H1 (cell line): Measurements from ENCODE around the gene SHMT2. TPM values are rescaled to one million over a fixed set of nuclear protein-coding genes. Genes with fewer than 3 reads are reported as not detected.

ENCODE experiments used
- CTCF ChIA-PET: fragments of 300-600 bp; sonication (Branson Sonifier 250); formaldehyde crosslinking; loops from one replicate; lab custom pipeline; 2021; ENCODE audit not compliant: partially characterized antibody; lab: Charles Lee
- POLR2A ChIA-PET: fragments of 300-600 bp; sonication (Branson Sonifier 250); formaldehyde crosslinking; loops from one replicate; lab custom pipeline; 2021; ENCODE audit warnings: inconsistent platforms; ENCODE audit not compliant: partially characterized antibody; lab: Charles Lee
- DNase-seq, 2 experiments: peaks; one replicate each; pipeline versions ENCODE4 v3.0.0 to v3.0.0-alpha.2; 2010 to 2022; ENCODE audit warnings: low spot score in 2 of 2, low read depth in 1 of 2, mixed read lengths in 1 of 2
- FAIRE-seq: peaks from 2 replicates; lab custom pipeline; 2011; peaks lifted over from hg19 to GRCh38; lab: Jason Lieb, UNC
- H2AFZ ChIP-seq: 2 replicates; pipeline ENCODE4 v1.8.1; 2012; ENCODE audit warnings: low read length, inconsistent platforms
- H2AK5ac ChIP-seq: 2 replicates; pipeline ENCODE4 v1.6.1; 2013; ENCODE audit warnings: low read depth, low read length
- H2BK120ac ChIP-seq: replicated peaks from 2 replicates; pipeline ENCODE3; 2013; ENCODE audit warnings: low read depth, low read length, inconsistent platforms
- H2BK12ac ChIP-seq: 2 replicates; pipeline ENCODE4 v1.6.1; 2013; ENCODE audit warnings: low read depth, low read length
- H2BK15ac ChIP-seq: 2 replicates; pipeline ENCODE4 v1.6.1; 2013; ENCODE audit warnings: low read length
- H2BK20ac ChIP-seq: 2 replicates; pipeline ENCODE4 v1.6.1; 2013; ENCODE audit warnings: low read length
- H2BK5ac ChIP-seq: 2 replicates; pipeline ENCODE4 v1.6.1; 2013; ENCODE audit warnings: low read depth, low read length
- H3K14ac ChIP-seq: 2 replicates; pipeline ENCODE4 v1.6.1; 2013; ENCODE audit warnings: inconsistent platforms; ENCODE audit not compliant: insufficient read length
- H3K18ac ChIP-seq: 2 replicates; pipeline ENCODE4 v1.6.1; 2013; ENCODE audit warnings: low read length; ENCODE audit errors: extremely low read depth
- H3K23ac ChIP-seq: 2 replicates; pipeline ENCODE4 v1.6.1; 2013; ENCODE audit warnings: inconsistent platforms; ENCODE audit not compliant: insufficient read length
- H3K23me2 ChIP-seq: 2 replicates; pipeline ENCODE4 v1.6.1; 2013; ENCODE audit warnings: low read depth, low read length
- H3K27ac ChIP-seq: 2 replicates; pipeline ENCODE4 v1.6.1; 2011; ENCODE audit warnings: low read depth, low read length, inconsistent platforms
- H3K27me3 ChIP-seq, 4 experiments: replicated peaks in 1 of 4; 1 replicate in 1 of 4; 2 replicates in 3 of 4; pipeline versions ENCODE4 v1.6.1 to v1.8.1; 2011 to 2013; ENCODE audit warnings: low read length in 3 of 4, mild to moderate bottlenecking in 3 of 4, inconsistent platforms in 2 of 4, mixed read lengths in 2 of 4, moderate library complexity in 1 of 4; ENCODE audit not compliant: control insufficient read depth in 3 of 4, insufficient read depth in 3 of 4; ENCODE audit errors: extremely low read depth in 1 of 4
- H3K36me3 ChIP-seq, 4 experiments: 2 replicates each; pipeline versions ENCODE4 v1.6.1 to v1.8.1; 2011 to 2013; ENCODE audit warnings: mild to moderate bottlenecking in 4 of 4, low read length in 3 of 4, moderate library complexity in 2 of 4, control low read depth in 1 of 4, inconsistent platforms in 1 of 4; ENCODE audit not compliant: insufficient read depth in 4 of 4, control insufficient read depth in 2 of 4
- H3K4ac ChIP-seq: replicated peaks from 2 replicates; pipeline ENCODE3; 2013; ENCODE audit warnings: low read length, low read depth, mixed read lengths, inconsistent platforms; ENCODE audit not compliant: insufficient read length
- H3K4me1 ChIP-seq, 4 experiments: replicated peaks in 1 of 4; 1 replicate in 1 of 4; 2 replicates in 3 of 4; pipeline versions ENCODE4 v1.6.1 to v1.8.1; 2011 to 2013; ENCODE audit warnings: low read length in 3 of 4, inconsistent platforms in 2 of 4, mixed read lengths in 1 of 4; ENCODE audit not compliant: insufficient read depth in 4 of 4, control insufficient read depth in 3 of 4
- H3K4me2 ChIP-seq, 2 experiments: 2 replicates each; pipeline versions ENCODE4 v1.6.1 to v1.8.1; 2011 to 2013; ENCODE audit warnings: low read depth in 2 of 2, low read length in 2 of 2, control low read depth in 1 of 2, inconsistent platforms in 1 of 2, mild to moderate bottlenecking in 1 of 2; ENCODE audit not compliant: insufficient read depth in 1 of 2
- H3K4me3 ChIP-seq, 4 experiments: fragments of 200-600, 300-600 bp in 1 of 4; sonication (generic), shearing (Covaris generic), sonication (Bioruptor Twin) in 1 of 4; 2 replicates each; pipeline versions ENCODE4 v1.5.1 to v1.8.1; 2011 to 2016; ENCODE audit warnings: low read length in 4 of 4, low read depth in 3 of 4, control low read depth in 2 of 4, inconsistent platforms in 2 of 4, mild to moderate bottlenecking in 2 of 4, mixed read lengths in 1 of 4, moderate library complexity in 1 of 4; ENCODE audit not compliant: insufficient read depth in 2 of 4; ENCODE audit errors: extremely low read depth in 1 of 4
- H3K56ac ChIP-seq: replicated peaks from 2 replicates; pipeline ENCODE3; 2013; ENCODE audit warnings: low read depth, mild to moderate bottlenecking, mixed read lengths, low read length, inconsistent platforms; ENCODE audit not compliant: insufficient read length
- H3K79me1 ChIP-seq: 2 replicates; pipeline ENCODE4 v1.6.1; 2013; ENCODE audit warnings: low read depth, low read length, control low read depth
- H3K79me2 ChIP-seq, 2 experiments: 2 replicates each; pipeline versions ENCODE4 v1.6.1 to v1.8.1; 2012 to 2013; ENCODE audit warnings: low read length in 2 of 2, mild to moderate bottlenecking in 2 of 2, inconsistent platforms in 1 of 2; ENCODE audit not compliant: insufficient read depth in 2 of 2, control insufficient read depth in 1 of 2
- H3K9ac ChIP-seq, 4 experiments: replicated peaks in 1 of 4; 1 replicate in 1 of 4; 2 replicates in 3 of 4; pipeline versions ENCODE4 v1.6.1 to v1.8.1; 2011 to 2013; ENCODE audit warnings: low read depth in 3 of 4, low read length in 3 of 4, control low read depth in 2 of 4, mild to moderate bottlenecking in 2 of 4, moderate library complexity in 2 of 4, inconsistent platforms in 1 of 4; ENCODE audit errors: extremely low read depth in 1 of 4
- H3K9me3 ChIP-seq, 2 experiments: 2 replicates each; pipeline versions ENCODE4 v1.6.1 to v1.8.1; 2012 to 2013; ENCODE audit warnings: mild to moderate bottlenecking in 2 of 2, moderate library complexity in 2 of 2, control low read depth in 1 of 2, inconsistent platforms in 1 of 2, low read depth in 1 of 2, low read length in 1 of 2, mixed read lengths in 1 of 2; ENCODE audit not compliant: insufficient read depth in 2 of 2
- H4K20me1 ChIP-seq, 2 experiments: replicated peaks in 1 of 2; 2 replicates each; pipeline versions ENCODE3 to v1.8.1; 2011 to 2013; ENCODE audit warnings: inconsistent platforms in 2 of 2, low read length in 2 of 2, mild to moderate bottlenecking in 1 of 2; ENCODE audit not compliant: insufficient read depth in 2 of 2, control insufficient read depth in 1 of 2
- H4K5ac ChIP-seq: 2 replicates; pipeline ENCODE4 v1.6.1; 2013; ENCODE audit warnings: low read length, low read depth, mixed read lengths, inconsistent platforms; ENCODE audit not compliant: insufficient read length
- H4K8ac ChIP-seq: 2 replicates; pipeline ENCODE4 v1.8.0; 2013; ENCODE audit warnings: mild to moderate bottlenecking, moderate library complexity, low read length, inconsistent platforms; ENCODE audit not compliant: insufficient read depth; ENCODE audit errors: extremely low read depth
- H4K91ac ChIP-seq: replicated peaks from 2 replicates; pipeline ENCODE3; 2013; ENCODE audit warnings: low read length, mixed read lengths, inconsistent platforms; ENCODE audit not compliant: insufficient read length
- CBX8 ChIP-seq: fragments of 300-800, 300-1000 bp; sonication (generic); IDR thresholded peaks from 2 replicates; pipeline ENCODE4 v1.7.1; 2016; ENCODE audit warnings: low read depth, low read length, borderline replicate concordance
- SIN3A ChIP-seq, 2 experiments: IDR thresholded peaks in 1 of 2; conservative IDR thresholded peaks in 1 of 2; 2 replicates each; pipeline ENCODE4 v1.6.1; 2011 to 2012; ENCODE audit warnings: low read length in 2 of 2, improper control_type of control experiment in 1 of 2, low read depth in 1 of 2, mild to moderate bottlenecking in 1 of 2
- WGBS, 2 experiments: shearing (Covaris generic) in 1 of 2; methylation state at CpG; one replicate each; pipeline versions ENCODE4 v1.1.6 to v1.1.7; 2013 to 2015; ENCODE audit warnings: low lambda C conversion rate in 2 of 2, mixed read lengths in 2 of 2, inconsistent platforms in 1 of 2, low coverage in 1 of 2, missing lambda C conversion rate in 1 of 2; ENCODE audit not compliant: insufficient replicate concordance in 2 of 2, insufficient coverage in 1 of 2, insufficient read length in 1 of 2; ENCODE audit errors: extremely low coverage in 1 of 2, missing lambda C conversion rate in 1 of 2; 5-methylcytosine and 5-hydroxymethylcytosine counted together
- polyA plus RNA-seq, 7 experiments: library from polyadenylated mRNA; depleted of rRNA in 3 of 7; stranded (reverse) in 5 of 7; unstranded in 2 of 7; fragments of >200 nt in 5 of 7; fragments of 200-250 nt in 2 of 7; gene quantifications; 1 replicate in 5 of 7; 2 replicates in 1 of 7; 4 replicates in 1 of 7; pipeline versions ENCODE4 v1.2.1 to v1.2.3, GENCODE V29; 2011 to 2013; ENCODE audit warnings: missing spikeins in 2 of 7, mixed read lengths in 2 of 7
- total RNA-seq: library from RNA; stranded (reverse); fragmentation: NEBNext Ultra II Directional; extraction: Animal tissue kit (Norgen Biotek cat#: 25700); gene quantifications from 2 replicates; pipeline ENCODE4 v1.2.1, GENCODE V29; 2021

SHMT2 gene
- total and polyA plus RNA-seq, 2 of the 8 experiments (the other 6 are each of a cell fraction or from before 2014, with no cell fraction given), result 274 to 520 TPM

DNA sequence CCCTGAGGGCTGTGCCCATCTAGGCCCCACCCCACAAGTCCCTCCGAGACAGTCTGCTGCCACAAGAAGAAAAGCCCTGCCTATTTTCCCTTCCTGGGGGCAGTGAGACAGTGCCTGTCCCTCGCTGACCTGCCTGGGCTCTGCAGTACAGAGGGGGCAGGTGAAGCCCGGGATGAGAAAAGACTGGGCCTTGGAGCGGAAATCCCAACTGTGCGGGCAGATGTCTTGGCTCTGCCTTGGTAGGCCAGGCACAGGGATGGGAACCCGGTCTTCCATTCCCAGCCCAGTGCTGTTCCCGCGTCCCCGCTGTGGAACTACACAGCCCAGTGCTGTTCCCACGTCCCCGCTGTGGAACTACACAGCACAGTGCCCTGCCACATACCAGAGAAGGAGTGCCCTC lies 25.7 kb upstream of the SHMT2 start:
- no peak overlapping the region for H4K5ac ChIP-seq
- H3K4me3 ChIP-seq, result no peak overlapping the region
- peaks cover 10 to 22% of the 10 kb centered on the region in 2 experiments for H4K20me1 ChIP-seq
- H2AFZ ChIP-seq, result no peak overlapping the region
- H3K18ac ChIP-seq, result no peak overlapping the region
- no peak overlapping the region for H2AK5ac ChIP-seq
- H3K23ac ChIP-seq, result no peak overlapping the region
- H3K9me3 ChIP-seq, result no peaks in the 10 kb centered on the region
- no peak overlapping the region for H3K27ac ChIP-seq
- no peaks in the 10 kb centered on the region for H3K4me1 ChIP-seq
- no peak overlapping the region for H2BK20ac ChIP-seq
- no peak overlapping the region for H4K91ac ChIP-seq
- H3K14ac ChIP-seq, result no peak overlapping the region
- H3K79me2 ChIP-seq, result no peaks in the 10 kb centered on the region
- DNase-seq (no peak), FAIRE-seq (no peak)
- POLR2A ChIA-PET, result interaction anchor here (2.8 to 6.5 kb wide), 3 partner anchors 11 to 28 kb away, joined by 5 to 33 read pairs (median 7); partner anchors contain the start of gene SHMT2
- no peak overlapping the region for H3K4ac ChIP-seq
- no peak overlapping the region for H2BK120ac ChIP-seq
- no peak overlapping the region for H2BK15ac ChIP-seq
- no peaks in the 10 kb centered on the region for H3K27me3 ChIP-seq
- H3K79me1 ChIP-seq, result no peaks in the 10 kb centered on the region; the same call in 1 of the 2 replicates
- no peak overlapping the region for H3K56ac ChIP-seq
- no peak overlapping the region for H3K4me2 ChIP-seq
- no peaks in the 10 kb centered on the region for H3K23me2 ChIP-seq
- H2BK5ac ChIP-seq, result no peak overlapping the region; the same call in 1 of the 2 replicates
- CTCF ChIA-PET, result no interaction called here
- no peak overlapping the region for H2BK12ac ChIP-seq
- H4K8ac ChIP-seq, result no peak overlapping the region
- no peak overlapping the region for H3K9ac ChIP-seq
- H3K36me3 ChIP-seq, result peaks cover 38 to 86% (median 72%) of the 10 kb centered on the region in 4 experiments
- 89% methylated on average over 11 of the region's 11 CpGs; no CpG with 5 or more reads in 1 of the 2 experiments for WGBS, 2 experiments
- TF ChIP-seq CBX8 (no peak), SIN3A (conservative IDR thresholded peaks at IDR 0.05 in 1 of 2, IDR thresholded peaks at IDR 0.05 in 1 of 2; ENCODE audit: low read depth in 1 of 2, low read length in 2 of 2) (no peak)
